Endometrial microvascular endothelial cells (primary cell): ENCODE results near the gene SPATA9. TPM values are rescaled to one million over a fixed set of nuclear protein-coding genes. Genes with fewer than 3 reads are reported as not detected.

Experiments
- in situ Hi-C: cut with HindIII; loops from 2 replicates; pipeline ENCODE4 v1.10.0; 2017; ENCODE audit warnings: low sequenced_read_pairs, low pct_unique_long_range_greater_than_20kb; ENCODE audit errors: inconsistent ontology term
- total RNA-seq: library from RNA; depleted of rRNA; stranded (reverse); fragments of >200 nt; gene quantifications from one replicate; pipeline ENCODE4 v1.2.3, GENCODE V29; 2015; ENCODE audit errors: inconsistent ontology term

SPATA9 gene, protein sequence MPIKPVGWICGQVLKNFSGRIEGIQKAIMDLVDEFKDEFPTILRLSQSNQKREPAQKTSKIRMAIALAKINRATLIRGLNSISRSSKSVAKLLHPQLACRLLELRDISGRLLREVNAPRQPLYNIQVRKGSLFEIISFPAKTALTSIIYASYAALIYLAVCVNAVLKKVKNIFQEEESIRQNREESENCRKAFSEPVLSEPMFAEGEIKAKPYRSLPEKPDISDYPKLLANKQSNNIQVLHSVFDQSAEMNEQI
- not detected for total RNA-seq

DNA sequence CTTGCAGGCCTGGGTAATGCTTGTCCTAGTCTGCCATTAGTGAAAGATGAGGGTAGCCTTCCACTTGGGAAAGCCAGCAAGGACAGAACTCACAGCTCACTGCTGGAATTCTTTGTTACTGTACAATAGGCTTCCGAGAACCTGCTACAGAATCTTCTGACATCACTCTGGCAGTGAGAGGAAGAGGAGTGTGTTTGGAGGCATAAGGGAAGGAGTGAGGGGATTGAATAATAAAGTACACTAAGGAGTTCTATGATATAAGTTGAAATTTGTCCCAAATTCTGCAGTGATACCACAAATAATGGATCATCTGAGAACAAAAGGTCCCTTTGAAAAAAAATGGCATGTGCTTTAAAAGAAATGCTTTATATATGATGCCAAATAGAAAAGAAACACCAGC is at the start of gene SPATA9:
SPATA9 (minus strand) TSS at position 101 of the 400 bp plus-strand sequence. CDS start 137 bp downstream, outside the sequence.
- in situ Hi-C loops, result no loop called here

DNA sequence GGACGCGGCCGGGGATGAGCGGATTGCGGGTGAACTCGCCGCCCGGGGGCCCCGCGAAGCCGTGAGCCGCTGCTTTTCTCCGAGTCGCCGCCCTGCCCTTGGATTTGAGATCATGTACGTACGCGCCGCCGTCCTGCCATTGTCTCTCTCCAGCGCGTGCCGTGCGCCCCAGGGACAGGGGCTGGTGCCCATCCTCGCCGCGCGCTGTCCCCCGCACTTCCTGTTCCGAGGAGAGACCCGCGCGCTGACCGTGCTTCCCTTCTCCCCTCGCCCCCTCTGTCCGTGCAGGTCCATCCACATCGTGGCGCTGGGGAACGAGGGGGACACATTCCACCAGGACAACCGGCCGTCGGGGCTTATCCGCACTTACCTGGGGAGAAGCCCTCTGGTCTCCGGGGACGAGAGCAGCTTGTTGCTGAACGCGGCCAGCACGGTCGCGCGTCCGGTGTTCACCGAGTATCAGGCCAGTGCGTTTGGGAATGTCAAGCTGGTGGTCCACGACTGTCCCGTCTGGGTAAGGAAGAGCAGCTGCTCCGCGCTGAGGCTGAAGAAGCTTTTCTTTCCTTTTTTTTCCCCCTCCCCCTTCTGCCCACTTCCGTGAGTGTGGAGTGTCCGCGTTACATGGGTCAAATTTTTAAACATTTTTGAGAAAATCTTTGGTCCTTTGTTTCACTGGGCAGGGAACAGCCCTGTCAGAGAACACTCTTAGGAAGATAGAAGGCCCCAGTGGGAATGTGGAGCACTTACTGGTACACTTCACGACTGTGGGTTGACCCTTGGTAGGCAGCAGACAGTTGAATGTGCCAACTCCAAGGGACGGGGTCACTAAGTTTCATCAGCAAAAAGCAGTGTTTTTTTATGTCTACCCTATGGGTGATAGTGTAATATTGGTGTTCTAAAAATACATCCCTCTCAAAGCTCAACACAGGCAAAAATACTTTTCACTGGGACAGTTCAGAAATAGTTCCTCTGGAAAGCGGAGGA is 49.1 kb upstream of the SPATA9 start:
- in situ Hi-C loops, result no loop called here

DNA sequence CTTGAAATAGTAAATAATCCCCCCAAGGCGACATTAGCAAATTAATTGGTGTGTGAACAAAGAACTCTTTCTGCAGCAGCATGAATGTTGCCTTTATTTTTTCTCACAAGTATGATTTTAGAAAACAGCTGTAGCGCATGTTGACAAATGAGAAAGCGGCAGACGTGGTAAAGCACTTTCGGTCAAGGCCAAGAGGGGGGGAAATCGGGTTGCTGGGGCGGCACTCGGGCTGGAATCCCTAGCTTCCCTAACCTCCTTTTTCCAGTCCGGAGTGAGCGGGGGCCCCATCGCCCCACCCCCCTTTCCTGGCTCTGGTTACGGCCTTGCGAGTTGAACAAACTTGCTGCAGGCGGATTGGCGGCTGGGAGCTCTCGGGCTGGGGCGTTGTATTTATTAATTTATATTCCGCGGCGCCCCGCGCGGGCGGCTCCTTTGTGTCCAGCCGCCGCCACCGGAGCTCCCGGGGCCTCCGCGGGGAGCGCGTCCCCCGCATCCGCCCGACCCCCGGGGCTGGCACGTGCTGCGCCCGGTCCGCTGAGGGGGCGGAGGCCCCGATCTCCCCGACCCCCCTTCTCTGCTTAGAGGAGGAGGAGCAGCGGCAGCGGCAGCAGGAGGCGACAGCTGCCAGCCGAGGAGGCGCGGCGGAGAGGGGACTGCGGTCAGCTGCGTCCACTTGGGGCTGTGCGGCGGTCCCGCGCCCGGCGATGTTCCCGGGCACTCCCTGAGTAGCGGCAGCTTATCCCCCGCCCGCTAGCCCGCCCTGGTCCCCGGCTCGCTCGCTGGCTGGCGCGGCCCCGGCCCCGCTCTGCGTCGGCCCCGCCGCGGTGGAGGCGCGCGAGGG is 48.2 kb upstream of the SPATA9 start, which contains the start of gene RHOBTB3:
RHOBTB3 (plus strand) TSS at position 607 of the 841 bp plus-strand sequence. CDS start 347 bp downstream, outside the sequence.
- in situ Hi-C loops, result no loop called here

DNA sequence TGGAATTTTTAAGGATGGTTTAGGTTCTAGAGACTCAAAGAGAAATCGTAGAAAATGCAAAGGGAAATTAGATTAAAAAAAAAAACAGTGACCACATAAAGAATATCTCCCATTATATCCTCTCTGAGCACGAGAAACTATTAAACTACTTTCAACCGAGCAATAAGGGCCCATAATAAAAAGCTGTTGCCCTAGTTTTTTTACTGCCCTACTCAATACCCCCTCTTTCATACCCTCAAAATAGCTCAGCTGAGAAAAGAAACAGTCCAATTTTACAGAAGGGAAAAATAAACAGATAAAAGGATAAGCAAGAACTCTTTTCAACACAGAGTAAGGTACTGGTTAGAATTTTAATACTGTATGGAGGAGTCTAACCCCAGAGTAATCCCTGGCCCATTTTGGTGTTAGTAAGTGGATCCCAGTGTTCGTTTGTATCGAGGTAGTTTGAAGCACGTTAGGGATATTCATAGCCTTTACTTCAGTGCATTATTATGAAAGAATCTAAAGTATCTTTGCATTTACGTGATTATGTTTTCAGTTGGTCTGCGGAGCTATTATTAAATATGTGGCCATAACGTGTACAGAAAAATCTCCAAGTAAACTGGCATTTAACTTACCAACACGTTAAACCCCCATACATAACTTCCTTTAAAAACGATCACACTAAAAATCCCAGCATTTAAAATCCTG is 47.4 kb upstream of the SPATA9 start:
- in situ Hi-C loops, result no loop called here

DNA sequence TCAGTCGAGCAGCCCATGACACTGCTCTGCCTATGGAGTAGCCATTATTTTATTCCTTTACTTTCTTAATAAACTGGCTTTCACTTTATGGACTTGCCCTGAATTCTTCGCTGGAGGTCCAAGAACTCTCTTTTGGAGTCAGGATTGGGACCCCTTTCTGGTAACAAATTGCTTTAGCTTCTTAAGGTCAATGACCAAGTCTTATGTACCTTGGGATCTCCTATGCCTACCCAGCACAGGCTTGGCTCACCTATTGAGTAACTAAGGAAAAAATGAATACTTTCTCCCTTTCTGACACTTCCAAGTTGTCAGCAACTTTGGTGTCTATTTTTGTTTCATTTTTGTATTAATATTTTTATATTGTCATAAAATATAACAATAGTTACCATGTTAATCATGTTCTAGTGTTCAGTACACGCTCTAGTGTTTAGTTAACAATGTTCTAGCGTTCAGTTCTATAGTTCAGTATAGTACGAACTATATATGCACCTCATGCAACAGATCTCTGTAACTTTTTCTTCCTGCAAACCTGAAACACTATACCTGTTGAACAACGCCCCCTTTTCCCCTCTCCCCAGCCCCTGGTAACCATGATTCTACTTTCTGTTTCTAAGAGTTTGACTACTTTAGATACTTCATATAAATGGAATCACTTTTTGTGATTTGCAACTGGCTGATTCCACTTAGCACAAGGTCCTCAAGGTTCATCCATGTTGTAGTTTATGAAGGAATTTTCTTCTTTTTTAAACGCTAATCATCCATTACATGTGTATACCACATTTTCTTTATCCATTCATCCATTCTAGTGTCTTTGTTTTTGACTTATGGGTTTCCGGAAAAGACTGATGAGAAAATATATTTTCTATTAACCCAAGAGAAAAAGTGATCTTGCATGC is 46.6 kb upstream of the SPATA9 start:
- in situ Hi-C loops, result loop anchor here (10.0 kb wide), 1 partner anchor 65 kb away; no protein-coding TSS in a partner anchor

DNA sequence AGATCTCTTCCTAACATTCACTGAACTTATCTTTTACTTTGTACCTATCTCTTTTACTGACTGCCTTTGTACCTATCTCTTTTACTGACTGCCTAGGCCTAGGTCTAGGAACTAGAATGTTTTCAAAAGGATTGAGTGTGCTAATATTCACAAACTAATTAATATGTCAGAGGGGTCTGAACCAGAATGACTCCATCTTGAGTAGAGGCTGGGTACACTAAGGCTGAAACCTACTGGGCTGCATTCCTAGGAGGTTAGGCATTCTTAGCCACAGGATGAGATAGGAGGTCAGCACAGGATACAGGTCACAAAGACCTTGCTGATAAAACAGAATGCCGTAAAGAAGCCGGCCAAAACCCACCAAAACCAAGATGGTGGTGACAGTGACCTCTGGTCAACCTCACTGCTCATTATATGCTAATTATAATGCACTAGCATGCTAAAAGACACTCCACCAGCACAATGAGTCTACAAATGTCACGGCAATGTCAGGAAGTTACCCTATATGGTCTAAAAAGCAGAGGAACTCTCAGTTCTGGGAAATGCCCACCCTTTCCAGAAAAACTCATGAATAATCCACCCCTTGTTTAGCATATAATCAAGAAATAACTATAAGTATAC is 45.8 kb upstream of the SPATA9 start:
- in situ Hi-C loops, result loop anchor here (10.0 kb wide), 1 partner anchor 64 kb away; no protein-coding TSS in a partner anchor

DNA sequence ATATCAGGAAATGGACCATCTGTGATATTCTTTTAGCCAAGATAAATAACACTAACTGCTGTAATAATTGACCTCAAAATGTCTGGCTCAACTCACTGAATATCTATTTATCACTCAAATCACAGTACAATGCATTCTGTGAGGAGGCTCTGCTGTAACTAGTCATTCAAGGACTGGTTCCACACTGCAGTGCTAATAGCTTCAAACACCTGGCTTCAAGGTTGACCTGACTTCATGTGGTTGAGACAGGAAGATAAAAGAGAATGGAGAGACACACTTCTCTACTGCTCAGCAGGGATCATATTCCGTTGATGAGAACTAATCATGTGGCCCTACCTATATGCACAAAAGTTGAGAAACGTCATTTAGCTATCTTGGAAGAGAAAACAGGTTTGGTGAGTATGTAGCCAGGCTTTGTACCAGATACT is 45.0 kb upstream of the SPATA9 start:
- in situ Hi-C loops, result loop anchor here (10.0 kb wide), 1 partner anchor 63 kb away; no protein-coding TSS in a partner anchor

DNA sequence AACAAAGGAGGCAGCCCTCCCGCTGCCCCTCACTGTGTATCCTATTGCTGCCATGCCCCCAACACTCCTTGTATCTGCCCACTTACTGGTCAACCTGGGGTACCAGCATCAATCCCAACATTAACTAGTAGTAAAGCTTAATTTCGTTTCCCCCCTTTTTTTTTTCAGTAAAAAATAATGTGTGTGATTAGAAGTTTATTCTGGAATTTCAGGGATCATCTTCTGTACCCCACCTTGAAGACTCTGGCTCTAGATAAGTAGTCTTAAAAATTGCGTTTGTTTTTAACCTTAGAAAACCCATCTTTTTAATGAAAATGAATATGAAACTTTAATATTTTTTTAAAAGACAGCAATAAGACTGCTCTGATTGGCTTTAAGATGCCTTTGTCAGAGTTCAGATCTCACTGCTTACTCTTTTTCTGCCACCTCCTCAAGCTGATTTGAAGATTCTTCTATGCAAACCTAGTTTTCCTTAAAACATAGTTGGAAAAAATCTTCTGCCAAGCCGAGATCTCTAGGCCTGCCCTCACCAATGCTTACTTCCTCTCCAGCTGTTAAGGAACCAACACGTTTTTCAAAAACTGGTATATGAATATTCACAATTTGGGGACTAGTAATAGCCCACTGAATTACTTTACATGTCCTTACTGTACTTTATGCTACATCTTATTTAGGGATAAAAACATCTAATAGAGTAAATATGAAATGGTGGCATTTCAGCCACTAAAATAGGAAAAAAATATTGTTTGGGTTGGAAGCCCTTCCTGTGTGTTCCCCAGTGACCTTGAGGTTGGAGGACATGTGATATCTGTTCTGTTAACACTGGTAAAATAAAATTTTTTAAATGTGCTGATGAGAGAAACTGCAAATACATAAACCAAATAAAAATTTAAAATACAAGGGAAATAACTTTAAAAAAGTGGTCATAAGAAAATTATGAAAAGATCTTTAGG is 44.3 kb upstream of the SPATA9 start:
- in situ Hi-C loops, result loop anchor here (10.0 kb wide), 1 partner anchor 62 kb away; no protein-coding TSS in a partner anchor

DNA sequence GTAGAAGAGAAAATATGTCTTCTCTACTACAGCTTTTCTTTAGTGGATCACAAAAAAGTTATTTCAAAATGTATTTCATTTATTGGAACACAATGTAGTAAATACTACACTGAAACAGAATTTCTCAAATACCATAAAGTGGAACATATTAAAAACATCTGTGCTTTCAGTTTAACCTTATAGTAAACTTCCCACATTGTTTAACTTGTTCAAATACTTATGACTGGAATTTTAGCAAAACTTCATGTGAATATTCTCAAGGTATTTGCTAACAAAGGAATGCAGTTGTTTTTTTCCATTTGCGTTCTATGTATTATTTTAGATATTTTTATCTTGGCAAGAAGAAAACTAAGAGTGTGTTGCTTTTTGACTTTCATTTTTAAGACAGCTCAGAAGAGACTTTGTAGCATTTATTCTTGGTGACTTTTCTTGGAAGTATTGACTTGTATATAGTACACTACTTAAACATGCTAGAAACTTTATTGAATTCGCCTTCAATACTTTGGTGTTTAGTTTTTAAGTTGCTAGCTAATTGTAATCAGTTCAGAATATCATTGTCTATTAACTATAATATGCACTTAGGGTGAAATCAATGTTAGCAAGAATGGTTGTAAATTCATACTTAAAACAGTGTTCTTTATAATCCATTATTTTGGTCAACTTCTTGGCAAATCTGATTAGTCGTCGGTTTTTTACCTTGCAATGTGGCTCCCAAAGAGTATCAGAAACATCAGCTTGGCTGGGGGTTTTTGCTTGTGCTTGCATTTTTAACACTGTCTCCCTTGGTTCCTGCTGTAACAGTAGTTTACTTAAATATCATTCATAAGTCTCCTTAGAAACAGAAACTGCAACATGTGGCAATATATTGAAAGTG is 43.4 kb upstream of the SPATA9 start:
- in situ Hi-C loops, result loop anchor here (10.0 kb wide), 1 partner anchor 61 kb away; no protein-coding TSS in a partner anchor

DNA sequence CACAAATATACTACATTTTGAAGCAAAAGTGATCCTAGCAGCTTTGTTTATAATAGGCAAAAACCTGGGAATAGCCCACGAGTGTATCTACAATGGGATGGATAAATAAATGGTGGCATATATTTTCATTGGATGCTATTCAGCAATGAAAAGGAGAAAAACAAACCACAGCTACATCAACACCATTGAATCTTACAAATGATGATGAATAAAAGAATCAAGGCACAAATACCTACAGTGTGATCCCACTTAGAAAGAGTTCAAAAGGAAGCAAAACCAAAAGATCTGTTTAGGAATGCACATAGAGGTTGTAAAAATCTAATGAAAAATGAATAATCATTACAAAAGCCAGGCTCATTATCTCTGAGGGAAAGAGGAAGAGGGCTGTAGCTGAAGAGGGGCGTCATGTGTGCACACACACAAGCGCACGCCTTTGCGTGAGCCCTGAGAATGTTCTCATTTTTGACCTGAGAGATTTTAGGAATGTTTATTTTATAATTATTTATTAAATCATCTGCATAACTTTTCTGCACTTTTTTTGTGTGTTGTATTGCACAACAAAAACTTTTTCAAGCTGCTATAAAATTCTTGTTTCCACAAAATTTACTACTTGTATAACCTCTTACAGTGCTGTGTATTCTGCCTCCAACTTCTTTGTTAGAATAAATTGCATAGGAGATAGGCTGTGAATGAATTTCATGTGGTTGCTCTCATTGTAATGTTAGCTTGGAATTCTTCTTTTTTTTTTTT is 42.5 kb upstream of the SPATA9 start:
- in situ Hi-C loops, result loop anchor here (10.0 kb wide), 1 partner anchor 60 kb away; no protein-coding TSS in a partner anchor

DNA sequence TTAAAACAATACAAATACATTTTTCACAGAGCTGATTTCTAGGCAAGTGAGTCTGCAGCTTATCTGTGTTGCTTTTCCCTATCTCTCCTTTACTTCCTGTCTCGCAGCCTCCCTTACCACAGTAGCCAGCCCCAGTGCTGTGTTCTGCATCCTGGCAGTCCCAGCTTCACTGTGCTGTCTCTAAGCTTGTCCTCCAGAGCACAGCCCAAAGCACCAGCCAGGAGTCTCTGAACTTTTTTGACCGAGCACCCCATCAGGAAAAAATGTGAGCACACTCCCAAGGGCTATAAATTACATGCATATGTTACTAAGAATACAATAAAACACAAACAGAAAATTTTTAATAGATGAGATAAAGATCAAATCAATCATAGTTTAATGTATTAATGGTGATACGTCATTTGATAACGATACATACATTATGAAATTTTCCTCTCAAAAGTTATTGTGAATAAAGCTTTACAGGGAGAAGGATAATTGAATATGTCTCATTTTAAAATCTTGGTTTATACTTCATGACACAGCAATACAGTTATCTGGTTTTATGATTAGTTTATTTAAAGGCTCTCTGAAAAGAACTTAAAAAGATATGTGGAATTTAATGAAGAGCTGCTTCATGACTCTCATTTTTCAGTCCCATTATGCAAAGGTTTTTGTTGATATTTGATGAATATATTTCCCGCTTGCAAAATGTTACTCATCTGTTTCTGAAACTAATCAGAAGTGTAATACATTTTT is 41.0 kb upstream of the SPATA9 start:
- in situ Hi-C loops, result loop anchor here (10.0 kb wide), 1 partner anchor 59 kb away; no protein-coding TSS in a partner anchor

DNA sequence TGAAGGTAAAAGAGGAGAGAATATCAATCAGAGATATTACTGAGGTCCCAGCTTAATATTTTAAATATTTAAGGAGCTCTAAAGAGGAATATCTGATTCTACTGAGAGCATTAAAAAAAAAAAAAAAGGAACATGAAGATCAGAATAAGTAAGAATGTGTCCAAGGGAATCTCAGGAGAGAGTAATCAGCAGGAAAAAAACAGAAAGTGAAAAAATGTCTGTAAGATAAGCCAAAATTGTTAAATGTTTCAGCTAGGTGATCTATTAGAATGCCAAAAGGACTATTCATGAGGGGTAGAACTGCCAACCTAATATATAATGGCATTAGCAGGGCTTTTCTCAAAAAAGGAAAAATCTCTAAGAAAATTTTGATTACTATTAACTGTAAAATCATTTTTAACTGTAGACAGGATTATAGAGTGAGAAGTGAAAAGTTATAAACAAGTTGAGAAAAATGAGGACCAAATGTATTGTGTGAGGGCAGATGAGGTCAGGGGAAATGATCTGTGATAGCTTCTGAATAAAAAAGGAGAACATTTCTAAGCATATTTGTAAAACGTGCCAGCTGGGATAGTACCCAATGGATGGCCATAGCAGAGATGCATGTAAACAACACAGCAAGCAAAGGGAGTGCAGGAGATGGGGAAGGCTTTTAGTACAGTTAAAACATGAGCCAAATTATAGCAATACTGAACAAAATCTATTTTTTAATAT is 38.9 kb upstream of the SPATA9 start:
- in situ Hi-C loops, result loop anchor here (10.0 kb wide), 1 partner anchor 57 kb away; no protein-coding TSS in a partner anchor
